HG03097 (cell line): Measurements from ENCODE around the gene CRYGC.
A peak's percentile ranks its signal among the peaks of the same experiment; 100 is the strongest.

Experiments used
- ATAC-seq: cut with Tn5 transposase; IDR thresholded peaks from one replicate; pipeline ENCODE4 v1.9.1; 2021; ENCODE audit not compliant: unreplicated experiment, low FRiP score

Gene CRYGC, protein sequence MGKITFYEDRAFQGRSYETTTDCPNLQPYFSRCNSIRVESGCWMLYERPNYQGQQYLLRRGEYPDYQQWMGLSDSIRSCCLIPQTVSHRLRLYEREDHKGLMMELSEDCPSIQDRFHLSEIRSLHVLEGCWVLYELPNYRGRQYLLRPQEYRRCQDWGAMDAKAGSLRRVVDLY

DNA sequence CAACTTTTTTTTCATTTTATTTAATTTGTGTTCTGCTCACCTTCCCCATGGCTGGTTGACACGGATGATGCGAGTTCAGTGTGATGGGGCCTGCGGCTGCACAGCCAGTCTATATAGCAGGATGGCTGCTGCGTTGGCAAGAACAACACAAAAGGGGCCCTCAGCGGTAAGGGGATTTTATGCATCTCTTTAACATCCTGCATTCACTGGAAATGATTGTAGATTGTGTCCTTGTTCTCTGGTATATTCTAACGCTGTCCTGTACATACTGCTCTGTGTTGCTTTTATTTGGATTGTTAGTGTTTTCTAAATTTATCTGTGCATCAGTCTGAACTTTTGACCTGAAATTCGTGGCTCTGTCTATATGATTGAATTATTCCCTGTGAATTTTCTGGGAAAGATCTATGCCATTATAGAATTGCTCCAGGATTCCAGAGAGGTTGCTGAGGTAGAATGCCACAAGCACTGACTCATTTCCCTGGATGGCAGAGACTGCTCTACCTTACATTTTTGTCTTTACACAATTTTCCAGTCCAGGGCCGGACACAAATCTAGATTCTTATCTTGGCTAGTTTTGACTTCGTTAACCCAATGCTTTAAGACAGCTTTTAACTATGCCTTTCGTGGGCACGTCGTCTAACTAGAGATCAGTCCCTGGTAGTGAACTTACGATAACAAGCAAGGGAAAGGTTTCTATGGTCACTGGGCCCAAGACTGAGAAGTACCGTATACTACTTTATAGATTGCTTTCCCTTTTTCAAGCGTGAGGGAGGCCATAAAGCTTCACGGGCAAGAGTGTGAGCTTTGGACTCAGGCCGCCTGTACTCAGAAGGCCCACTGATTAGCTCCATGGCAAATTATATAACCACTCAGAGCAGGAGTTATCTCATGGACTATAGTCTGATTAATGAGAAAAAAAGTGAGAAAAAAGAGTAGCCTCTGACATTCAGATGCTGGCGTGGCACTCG lies at the start of gene CRYGC:
Gene CRYGC (minus strand): TSS at position 85 of the 968 bp plus-strand sequence. CDS start 36 bp downstream, at position 49.
- ATAC-seq: no peak

DNA sequence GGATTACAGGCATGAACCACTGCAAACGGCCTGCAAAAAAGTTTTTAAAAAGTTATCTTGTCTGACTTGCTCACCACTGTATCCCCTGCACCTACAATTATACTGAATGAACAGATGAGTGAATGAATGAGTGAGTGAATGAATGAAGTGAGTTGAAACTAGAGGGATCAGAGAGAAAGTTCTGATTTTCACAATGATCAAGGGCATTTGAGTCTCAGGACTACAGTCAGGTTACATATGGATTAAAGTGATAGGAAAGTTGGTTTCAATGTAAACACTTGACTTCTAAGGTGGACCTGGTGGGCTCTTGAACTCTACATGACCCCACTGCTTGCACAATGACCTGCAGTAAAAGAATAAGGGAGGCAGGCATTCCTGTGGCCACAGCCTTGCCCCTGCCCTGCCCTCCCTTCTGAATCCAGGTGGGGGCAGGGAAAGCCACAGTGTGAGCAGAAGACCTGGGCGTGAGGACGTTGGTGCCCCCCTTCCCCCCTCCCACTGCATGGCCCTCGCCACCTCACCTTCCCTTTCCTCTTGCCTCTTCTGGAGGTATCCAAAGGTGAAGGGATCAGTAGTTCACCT lies 49.5 kb upstream of the CRYGC start:
- ATAC-seq: no peak

DNA sequence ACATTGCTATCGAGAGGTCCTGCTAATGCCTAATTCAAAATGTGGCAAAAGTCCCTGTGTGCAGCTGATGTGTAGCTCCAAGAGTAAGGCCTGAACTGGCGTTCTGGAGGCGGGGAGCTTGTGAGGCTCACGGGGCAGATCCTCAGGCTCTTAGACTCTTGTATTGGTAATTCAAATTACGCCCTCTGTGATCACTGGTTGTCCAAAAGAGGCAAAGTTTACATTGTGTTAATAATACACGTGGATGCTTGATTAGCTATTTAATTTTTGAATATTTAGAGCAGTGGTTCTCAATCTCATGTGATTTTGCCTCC lies 46.2 kb upstream of the CRYGC start:
- ATAC-seq: no peak

DNA sequence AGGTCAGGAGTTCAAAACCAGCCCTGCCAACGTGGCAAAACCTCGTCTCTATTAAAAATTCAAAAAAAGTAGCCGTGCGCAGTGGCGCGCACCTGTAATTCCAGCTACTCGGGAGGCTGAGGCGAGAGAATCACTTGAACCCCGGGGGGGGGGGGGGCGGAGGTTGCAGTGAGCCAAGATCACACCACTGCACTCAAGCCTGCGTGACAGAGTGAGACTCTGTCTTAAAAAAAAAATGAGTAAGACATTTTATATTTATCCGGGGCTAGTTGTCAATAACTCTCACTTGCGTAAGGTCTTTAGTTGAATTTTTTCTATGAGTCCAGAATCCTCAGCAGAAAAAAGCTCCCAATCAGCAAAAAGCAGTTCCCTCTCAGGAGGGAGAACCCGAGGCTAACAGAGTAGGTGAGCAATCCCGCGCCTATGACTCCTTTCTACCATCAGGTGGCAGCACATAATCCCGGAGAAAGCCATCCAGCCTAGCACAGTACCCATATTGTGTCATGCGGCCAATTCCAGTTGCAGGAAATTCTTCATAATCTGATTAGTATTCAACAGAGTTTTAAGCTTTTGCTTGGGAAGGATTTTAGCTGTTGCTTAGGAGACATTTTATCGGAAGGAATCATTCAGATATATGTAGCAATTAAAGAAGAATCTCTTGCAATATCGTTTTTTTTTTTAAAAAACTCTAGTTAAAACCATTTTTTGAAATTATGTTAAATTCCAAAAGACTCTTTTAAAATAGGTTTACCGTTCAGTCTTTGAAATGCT lies 45.6 kb upstream of the CRYGC start:
- peak; percentile 97 for ATAC-seq

DNA sequence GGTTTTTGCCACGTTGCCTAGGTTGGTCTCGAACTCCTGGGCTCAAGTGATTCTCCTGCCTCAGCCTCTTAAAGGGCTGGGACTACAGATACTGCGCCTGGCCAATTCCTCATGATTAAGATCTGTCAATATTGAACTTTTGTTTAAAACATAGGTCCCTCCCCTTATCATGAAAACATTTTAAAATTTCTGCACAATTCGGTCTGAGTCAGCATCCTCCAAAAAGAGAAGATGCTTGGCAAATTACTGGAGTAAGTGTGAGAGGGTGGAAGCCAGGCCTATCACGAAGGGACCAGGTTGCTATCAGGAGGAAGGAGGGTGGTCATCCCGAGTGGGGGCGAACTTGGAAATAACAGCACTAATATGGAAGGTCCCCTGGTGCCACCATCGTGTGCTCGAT lies 44.5 kb upstream of the CRYGC start:
- no peak for ATAC-seq

DNA sequence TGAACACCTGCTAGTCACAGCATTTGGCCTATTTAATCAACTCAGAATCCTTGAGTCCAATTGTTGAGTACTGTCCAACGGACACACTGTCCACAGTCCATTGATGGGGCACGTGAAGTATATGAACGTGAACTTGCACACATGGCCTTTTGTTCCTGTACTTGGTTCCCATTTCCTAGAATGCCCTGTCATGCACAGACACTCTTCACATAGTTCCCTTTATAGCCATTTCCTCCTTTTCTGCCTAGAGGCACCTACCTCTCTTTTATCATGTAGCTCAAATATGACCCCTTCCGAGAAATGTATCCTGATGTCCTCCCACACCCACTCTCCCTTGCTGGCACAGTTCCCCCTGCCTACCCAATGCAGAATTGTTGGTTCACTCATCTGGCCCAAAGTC lies 42.5 kb upstream of the CRYGC start:
- ATAC-seq: no peak

DNA sequence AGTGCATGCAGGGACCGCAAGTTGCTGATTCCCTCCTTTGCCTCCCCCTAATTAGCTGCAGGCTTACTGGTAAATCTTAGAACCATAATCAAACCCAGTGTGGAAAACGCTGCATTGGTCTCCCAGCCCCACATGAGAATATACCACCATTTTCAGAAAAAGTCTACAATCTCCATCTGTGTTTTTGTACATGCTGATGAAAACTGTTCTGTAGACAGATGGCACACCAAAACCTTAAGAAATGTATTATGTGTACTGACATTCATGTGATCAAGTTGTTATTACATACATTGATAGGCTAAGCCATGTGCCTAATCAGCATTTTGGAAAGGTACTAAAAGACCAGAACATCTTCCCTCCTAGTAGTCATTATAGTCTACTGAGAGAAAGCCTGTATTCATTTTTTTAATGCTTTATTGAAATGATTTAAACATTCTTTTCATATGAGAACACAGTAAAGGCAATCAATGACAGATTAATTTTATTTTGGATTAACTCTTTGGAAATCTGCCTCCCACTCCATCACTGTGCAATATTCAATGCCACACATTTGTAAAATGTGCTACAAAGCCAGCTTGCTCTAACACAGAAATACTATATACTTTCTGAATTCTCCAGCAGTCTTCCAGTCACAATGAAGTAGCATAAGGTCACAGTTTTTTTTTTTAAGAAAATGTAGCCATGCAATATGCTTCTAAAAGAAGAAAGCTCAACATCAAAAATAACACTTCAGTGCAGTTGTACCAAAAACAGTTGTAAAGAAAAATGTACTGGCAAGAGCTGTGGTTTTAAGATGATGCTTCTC lies 35.5 kb upstream of the CRYGC start:
- no peak for ATAC-seq

DNA sequence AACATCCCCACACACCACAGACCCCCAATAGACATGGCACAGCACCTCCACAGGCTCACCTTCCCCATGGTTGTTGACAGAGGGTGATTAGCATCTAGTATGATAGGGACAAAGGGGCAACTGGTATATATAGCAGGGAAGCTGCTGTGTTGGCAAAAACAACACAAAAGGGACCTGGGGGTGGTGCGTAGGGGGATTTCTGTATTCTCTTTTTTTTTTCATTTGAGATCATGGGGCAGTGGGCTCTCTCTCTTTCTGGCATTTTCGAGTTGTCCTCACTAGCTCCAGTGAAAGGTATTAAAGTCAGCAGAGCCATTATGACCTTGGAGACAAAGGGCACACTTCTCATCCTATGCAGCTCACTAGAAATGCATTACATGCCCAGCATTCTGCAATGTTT lies 33.9 kb upstream of the CRYGC start, which contains the start of gene CRYGA:
Gene CRYGA (minus strand): TSS at position 101 of the 400 bp plus-strand sequence. CDS start 33 bp downstream, at position 68.
- no peak for ATAC-seq

DNA sequence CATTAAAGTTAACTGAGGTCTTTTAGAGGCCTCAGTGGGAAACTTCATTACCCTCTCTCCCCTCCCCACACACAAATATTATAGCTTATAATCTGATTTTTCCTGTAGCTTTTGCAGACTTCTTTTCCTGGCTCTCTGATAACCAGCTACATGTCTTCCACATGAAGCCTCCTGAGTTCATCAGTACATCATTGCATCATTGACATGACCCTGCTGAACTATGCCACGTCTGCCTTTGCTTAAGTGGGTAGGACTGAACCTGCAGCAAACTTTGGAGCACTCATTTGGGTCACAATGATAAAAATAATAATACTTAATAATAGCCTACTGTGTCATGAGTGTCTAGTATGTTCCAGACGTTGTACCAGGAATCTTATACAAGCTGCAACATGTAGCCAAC lies 26.8 kb upstream of the CRYGC start:
- no peak for ATAC-seq

DNA sequence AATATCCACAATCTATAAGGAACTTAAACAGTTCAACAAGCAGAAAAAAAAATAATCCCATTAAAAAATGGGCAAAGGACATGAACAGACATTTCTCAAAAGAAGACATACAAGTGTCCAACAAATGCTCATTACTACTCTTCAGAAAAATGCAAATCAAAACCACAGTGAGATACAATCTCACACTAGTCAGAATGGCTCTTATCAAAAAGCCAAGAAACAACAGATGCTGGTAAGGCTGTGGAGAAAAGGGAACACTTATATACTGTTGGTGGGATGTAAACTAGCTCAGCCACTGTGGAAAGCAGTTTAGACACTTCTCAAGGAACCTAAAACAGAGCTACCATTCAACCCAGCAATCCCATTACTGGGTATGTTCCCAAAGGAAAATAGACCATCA lies 23.5 kb upstream of the CRYGC start:
- no peak for ATAC-seq

DNA sequence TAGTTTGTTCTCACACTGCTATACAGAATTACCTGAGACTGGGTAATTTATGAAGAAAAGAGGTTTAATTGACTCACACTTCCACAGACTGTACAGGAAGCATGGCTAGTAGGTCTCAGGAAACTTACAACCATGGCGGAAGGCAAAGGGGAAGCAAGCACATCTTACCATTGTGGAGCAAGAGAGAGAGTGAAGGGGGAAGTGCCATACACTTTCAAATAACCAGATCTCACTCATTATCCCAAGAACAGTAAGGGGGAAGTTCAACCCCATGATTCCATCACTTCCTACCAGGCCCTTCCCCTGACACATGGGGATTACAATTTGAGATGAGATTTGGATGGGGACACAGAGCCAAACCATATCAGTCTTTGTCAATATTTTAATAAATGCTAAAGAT lies 21.3 kb upstream of the CRYGC start:
- ATAC-seq: no peak

DNA sequence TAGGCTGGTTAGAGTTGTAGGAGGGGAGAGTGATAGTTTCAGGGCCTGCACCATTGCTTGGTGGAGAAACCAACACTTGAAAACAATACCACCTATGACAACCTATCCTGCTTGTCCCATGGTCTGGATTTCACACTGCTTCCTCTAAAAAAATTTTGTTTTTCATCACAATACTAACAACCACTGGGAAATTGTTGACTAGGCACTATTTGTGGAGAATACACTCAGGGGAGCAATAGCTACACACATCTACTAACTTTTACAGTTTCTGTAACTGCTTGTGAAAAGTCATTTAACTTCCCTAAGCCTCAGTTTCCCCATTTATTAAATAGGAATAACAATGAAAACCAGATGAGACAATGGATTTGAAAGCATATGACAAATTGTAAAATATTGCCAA lies 20.5 kb upstream of the CRYGC start:
- ATAC-seq: no peak

DNA sequence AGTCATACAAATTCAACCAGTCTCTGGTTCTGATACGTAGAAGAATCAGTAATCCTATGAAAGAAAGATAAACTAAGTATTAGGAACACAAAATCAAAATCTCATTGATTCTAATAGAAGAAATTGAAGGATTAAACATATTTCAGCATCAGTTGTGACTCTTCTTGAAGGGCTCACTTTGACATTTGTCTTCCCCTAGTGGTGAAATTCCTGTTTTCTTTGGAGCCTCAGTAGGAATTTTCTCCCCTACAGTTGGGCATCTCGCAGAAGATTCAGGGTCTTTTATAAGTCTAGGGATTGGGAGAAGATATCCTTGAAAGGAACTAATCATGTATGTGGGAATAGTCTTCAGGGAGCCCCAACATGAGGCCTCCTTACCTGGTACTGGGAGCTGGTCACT lies 19.2 kb upstream of the CRYGC start:
- no peak for ATAC-seq

DNA sequence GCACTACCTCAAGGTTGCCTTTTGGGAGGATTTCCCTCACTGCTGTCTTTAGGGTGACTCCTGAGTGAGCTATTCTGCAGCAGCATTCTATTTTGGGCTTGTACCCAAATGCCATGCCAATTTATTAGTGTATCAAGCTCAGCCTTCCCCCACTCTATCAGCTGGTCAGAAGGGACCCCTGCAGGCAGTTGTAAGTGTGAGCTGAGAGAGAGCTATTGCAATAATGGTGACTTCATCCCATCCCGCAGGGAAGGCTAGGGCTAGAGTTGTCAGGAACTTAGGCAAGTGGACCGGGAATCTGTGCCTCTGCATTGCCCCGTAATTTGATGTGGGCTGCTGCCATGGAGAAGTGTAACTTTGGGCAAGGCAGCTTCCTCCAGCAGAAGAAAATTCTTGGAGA lies 18.1 kb upstream of the CRYGC start:
- no peak for ATAC-seq

DNA sequence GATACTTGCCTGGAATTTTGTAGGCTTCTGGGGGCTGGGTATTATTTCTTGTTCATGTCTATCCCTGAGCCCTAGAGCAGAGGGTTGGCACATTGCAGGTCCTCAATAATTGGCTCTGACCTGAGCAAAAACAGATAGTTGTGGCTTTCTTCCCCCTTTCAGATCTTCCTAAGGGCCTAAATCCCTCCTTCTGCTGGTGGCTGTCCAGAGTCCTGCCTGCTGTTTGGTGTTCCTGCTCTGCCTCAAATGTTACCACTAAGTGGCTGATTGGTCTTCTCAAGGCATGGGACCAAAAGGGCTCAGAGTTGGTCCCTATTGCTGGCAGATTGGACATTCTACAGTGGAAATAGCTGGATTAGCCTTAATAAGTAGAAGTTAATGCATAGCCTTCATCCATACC lies 17.4 kb upstream of the CRYGC start:
- no peak for ATAC-seq

DNA sequence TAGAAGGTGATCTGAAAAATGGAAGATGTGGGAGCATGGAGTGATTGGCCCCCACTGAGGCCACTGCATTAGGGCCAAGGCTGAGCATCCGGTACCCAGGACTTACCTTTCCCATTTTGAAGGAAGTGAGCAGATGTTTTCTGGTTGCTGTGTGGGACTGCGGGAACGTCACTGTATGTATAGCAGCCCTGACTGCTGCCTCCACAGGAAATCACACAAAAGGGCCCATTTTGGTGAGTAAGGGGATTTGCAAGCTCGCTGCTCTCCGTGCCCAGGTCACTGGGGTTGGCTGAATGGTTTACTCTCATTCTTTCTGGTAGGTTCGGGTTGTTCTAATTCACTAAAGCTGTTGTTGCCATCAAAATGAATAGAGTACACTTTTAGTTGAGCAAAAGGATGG lies 16.4 kb upstream of the CRYGC start, which contains the start of gene CRYGB:
Gene CRYGB (minus strand): TSS at position 153 of the 400 bp plus-strand sequence. CDS start 38 bp downstream, at position 115.
- no peak for ATAC-seq

DNA sequence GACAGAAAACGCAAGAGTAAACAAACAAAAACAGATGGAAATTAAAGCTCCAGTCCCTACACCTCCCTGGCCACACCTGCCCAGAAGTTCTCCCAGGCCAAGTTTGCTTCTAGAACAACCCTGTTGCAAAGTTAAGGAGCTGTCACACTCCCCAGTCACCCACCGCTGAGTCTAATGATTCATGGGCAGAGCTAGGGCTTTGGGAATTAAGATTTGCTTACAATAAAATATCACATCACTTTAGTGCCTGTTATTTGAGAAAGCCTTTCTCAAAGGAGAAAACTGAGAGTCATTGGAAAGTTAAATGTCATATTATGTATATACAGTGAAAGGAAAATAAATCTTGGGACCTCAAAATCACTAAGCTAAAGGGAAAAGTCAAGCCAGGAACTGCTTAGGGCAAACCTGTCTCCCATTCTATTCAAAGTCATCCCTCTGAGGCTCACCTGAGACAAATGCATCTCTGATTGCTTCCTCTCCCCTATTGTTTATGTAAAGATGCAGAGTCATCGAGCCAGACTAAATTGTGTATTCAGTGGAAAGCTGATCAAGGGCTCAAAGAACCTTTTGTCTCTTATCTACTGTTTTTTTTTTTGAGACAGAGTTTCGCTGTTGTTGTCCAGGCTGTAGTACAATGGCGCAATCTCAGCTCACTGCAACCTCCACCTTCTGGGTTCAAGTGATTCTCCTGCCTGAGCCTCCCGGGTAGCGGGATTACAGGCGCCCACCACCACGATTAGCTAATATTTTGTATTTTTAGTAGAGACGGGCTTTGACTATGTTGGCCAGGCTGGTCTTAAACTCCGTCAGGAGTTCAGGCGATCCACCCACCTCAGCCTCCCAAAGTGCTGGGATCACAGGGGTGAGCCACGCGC lies 13.5 kb upstream of the CRYGC start:
- ATAC-seq: no peak

DNA sequence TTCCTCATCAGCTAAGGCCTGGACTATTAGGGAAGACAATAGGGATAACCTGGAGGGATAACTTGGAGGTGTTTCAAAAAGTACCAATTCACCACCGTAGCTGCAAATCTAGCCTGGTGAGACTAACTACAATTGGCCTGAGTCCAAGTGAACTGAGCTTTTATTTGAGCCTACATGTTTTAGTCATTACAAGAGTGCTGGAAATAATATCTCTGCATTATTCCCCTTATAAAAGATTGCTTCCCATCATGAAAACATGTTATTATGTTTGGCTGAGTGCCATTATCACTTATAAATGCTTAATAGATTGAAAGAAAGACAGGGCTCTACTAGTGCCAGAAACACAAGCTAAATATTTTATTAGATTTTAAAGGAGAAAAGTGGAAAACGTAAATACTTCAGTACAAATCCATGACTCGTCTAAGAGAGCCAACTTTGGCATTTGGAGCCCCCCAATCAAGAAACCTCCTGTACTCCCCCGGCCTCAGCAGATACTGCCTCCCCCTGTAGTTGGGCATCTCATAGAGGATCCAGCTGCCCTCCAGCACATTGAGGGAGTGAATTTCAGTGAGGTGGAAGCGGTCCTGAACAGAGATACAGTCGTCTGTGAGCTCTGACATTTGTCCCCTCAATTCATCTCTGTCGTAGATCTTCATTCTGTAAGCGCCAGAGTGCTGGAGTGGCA lies 12.8 kb upstream of the CRYGC start:
- no peak for ATAC-seq

DNA sequence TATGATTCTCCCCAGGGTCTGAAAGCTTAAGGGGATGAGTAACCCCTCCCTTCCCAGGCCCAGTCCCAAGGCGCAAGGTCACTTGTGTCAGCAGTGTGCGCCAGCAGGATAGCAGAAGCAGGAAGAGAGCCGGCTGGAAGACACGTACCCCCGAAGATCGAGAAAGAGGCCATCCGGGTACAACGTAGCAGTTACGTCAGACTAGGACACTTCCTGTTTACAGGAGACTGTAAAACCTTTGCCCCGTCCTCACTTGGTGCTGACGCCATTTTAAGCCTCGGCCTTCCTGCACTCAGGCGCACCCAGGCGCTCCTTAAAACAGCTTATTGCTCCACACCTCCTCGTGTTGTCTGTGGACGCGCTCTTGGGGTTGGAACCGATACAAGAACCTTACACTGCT lies 9.8 kb upstream of the CRYGC start:
- ATAC-seq: no peak
